NCI-H82 (cell line): ENCODE results near the gene C3orf52.
"Not testable (repeated sequence)": the region's sequence is repeated elsewhere in the genome, so short reads cannot be mapped to it uniquely, and the experiment has no call there.

Experiments
- DNase-seq: peaks from one replicate; lab custom pipeline; 2025; lab: John Stamatoyannopoulos, UW

The C3orf52 gene, protein sequence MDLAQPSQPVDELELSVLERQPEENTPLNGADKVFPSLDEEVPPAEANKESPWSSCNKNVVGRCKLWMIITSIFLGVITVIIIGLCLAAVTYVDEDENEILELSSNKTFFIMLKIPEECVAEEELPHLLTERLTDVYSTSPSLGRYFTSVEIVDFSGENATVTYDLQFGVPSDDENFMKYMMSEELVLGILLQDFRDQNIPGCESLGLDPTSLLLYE

DNA sequence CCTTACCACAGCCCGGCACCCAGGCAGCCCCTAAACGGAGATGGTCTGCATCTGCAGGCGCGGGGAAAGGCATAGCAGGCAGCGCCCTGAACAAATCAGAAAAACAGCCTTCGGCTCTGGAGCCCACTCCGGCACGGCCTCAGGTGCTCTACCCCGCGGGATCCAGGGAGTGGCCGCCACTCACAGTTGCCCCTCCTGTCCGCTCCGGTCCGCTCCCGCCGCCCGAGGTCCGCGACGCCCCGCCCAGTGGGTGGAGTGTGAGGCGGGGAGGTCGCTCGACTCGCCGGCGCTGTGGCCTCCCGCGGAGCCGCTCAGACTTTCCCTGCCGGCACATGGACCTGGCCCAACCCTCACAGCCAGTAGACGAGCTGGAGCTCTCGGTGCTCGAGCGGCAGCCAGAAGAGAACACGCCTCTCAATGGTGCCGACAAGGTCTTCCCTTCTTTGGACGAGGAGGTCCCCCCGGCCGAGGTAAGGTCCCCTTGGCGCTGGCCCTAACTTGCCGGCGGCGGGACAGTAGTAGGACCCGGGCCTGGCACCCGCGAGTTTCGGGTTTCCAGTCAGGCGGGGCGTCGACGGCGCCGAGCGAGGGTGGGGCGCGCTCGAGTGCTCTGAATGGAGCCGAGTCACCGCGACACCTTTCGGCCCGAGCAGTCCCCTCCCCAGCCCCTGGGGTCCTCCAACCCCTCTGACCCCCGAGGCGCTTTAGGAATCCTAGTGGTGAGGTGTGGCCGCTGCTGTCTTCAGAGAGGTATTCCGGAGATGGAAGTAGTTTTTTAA is at the start of gene C3orf52:
C3orf52 (plus strand) TSS at position 314 of the 779 bp plus-strand sequence; CDS start at position 333, 19 bp downstream.
- peak; percentile 90 for DNase-seq

DNA sequence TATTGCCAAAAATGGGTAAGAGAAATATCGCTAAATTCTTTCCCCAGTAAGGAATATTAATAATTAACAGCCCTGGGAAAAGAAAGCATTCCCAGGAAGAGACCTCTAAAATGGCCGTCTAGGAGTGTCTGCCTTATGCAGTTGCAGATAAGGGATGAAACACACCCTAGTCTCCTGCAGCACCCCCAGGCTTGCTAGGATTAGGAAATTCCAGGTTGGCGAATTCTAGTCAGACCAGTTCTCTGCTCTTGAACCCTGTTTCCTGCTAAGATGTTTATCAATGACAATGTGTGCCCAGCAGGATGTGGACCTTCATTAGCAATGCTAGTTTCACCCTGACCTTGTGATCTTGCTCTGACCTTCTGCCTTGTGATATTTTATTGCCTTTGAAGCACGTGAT is 49.0 kb upstream of the C3orf52 start:
- DNase-seq: not testable (repeated sequence)

DNA sequence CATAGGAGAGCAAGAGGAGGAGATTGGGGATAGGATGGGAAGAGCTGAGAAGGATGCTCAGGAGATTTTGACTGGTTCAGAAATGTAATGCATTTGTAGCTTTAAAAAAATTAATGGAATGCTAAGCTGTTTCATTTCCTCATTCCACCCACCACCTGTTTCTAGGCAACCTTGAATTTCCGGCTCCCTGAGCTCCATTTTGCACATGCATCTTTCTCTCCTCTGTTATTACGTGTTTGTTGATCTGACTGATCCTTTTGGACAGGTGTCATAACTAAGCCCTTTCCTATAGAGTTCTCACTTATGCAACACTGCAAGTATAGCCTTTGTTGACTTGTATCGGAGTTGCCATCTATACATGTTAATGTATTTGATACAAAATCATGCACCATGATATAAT is 47.3 kb upstream of the C3orf52 start:
- no peak for DNase-seq

DNA sequence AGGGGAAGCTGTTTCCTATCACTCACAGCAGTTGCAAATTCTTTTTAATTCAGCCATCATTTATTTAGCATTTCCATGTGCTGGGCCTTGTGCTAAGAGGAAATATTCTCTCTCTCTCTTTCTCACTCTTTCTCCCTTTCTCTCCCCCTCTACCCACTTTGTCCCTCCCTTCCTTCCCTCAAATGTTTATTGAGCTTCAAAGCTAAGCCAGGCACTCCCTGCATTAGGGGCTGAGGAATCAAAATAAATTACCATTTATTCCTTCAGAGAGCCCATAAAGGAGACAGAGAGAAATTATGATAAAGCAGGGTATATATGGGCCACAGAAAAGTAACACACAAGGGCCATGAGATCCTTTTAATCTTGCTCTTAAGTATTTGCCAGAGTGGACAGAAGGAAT is 44.9 kb upstream of the C3orf52 start:
- DNase-seq: no peak

DNA sequence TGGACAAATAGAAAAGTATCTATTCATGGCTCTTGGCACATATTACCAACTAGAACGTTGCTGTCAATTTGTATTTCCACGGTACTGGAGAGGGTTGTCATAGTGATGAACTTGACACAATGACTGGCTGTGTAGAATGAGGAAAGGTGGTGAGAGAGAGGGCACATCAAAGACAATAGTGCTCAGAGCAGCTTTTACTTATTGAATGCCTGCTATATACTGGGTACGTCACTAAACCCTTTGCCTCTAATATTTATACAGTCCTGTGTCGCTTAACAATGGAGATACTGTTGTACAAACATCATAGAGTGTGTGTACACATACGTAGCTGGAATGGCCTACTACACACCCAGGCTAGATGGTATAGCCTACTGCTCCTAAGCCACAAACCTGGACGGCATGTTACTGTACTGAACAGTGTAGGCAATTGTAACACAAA is 43.3 kb upstream of the C3orf52 start:
- DNase-seq: no peak

DNA sequence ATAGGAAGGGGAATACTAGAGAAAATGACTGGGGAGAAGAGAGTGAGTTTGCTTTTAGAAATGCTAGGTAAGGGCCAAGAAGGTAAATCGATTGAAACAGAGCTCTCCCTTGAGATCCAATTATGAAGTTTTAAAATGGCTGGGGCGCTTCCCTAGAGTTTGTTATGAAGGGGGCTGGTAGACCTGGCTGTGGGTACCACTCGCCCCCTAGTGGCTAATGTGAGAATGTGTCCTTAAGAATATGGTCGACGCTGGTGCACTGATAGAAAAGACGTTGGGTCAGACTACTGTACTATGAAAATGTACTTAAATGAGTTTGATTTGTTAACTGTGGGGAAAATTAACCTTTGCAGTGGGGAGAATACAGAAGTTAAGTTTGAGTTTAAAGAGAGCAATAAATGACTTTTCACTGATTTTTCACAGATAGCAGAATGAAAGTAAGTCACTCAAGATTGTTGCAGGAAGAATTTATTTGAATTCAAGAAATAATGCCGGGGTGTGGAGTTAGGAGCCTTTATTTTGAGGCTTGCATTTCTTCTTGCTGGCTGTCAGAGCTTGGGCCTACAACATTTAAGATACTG is 42.5 kb upstream of the C3orf52 start:
- peak; percentile 98 for DNase-seq

DNA sequence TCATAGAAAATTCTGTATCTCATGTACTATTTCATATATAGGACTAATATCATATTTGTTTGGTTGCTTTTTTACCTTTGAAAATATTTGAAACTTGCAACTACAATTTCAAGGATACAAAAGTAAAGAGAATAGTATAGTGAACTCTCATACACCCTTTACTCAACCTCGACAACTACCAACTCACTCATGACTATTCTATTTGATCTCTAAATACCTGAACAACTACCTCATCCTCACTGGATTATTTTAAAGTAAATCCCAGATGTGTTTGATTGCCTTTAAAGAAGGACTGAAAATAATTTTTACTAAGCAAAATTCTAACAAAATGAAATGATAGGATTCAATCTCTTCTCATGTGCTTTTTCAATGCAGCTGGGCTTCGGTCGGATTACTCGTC is 39.6 kb upstream of the C3orf52 start:
- no peak for DNase-seq

DNA sequence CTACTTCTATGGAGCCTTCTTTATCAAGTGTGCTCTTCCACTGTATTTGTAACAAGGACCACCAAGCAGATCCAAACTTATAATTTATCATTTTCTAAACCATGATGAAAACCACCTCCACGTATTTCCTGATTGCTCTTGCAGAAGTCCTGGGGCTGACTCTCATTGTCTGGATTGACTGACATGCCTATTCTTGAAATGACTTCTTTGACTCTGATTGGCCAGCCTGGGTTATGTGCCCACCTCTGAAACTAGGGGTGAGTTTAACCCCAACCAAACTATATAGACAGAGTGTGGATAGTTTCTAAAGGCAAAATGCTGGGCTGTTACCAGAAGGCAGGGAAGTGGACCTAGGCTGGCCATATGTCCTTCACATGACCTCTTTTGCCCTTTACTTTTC is 38.9 kb upstream of the C3orf52 start:
- DNase-seq: no peak

DNA sequence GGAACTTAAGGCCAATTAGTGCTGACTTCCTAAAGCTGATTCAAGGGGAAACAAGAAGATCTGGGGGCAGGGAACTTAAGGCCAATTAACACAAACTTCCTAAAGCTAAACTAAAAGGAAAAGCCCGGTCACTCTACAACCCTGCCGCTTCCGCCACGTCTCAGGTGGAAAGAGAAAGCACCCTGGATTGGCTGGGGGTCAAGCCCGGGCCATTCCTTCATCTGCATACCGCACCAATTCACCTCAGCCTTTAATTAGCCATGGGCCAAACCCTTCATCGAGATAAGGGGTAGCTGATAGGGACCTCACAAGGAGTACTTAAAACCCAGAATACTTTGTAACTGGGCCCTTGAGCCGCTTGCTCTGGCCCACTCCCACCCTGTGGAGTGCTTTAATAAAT is 37.3 kb upstream of the C3orf52 start:
- no peak for DNase-seq

DNA sequence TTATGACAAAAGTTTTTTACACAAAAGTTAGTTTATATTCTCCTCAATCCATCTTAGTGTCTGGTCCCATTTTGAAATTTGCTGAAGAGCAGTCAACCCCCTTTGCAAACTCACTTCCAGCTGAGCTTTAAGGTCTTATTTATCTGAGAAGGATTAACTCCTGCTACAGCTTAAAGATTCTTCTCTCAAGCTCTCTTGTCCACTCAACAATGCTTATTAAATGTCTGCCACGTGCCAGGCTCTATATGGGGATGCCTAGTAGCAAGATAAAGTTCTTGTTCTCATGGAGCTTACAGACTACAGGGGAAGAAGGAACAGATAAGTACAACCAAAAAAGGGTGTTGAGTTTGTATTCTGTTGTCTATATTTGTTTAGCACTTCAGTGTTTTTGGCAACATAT is 33.0 kb upstream of the C3orf52 start:
- peak; percentile 85 for DNase-seq

DNA sequence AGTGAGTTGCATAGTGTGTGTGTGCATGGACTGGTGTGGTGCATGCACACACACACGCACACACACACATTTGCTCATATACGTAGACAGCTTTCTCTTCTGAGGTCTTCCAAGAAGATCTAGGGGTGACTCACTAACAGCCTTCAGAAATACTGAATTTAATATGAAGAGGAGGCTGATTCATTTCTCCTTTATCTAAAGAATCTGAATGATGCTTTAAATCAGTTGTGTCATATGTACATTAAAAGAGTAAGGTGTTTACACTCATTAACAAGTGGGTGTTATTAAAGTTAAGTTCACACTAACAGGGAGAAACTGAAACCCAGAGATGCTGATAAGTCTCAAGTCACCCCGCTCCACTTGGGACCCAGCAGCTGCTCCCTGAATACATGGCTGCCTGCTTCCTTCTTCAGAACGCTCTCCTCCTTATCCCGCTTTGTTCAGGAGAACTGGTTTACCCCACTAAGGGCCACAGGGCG is 29.7 kb upstream of the C3orf52 start:
- no peak for DNase-seq

DNA sequence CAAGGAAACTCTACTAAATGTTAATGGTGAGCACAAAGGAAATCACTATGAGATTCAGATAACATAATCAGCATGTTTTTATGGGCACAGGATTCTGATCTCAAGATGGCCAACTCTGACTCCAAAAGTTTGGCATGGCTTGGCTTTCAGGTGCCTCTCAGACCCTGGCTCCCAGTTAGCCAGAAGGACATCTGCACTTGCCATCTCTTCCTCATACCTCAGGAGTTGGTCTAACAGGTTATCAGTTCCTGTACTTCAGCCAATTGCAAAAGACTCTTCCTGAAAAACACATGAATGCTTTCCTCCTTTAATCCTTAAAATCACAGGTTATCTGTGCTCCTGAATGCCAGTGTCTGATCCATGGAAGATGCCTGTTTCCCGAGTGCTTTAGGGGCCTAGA is 26.7 kb upstream of the C3orf52 start:
- DNase-seq: no peak

DNA sequence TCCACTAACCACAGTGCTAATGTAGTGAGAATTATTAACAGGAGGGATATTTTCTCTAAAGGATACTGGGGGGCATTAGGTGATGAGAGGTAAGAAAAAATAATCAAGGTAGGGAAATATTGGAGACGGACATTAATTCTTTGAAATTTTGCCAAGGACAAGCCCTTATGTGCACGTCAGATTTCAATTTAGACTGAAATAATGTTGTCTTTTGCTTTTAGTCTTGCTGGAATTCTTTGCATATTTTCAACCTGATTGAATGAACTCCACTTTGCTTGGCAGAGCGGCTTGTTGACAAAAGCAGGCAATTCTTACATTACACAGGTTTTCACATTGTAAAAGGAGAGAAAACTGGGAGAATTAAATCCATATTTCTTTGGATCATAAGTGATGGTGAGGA is 25.0 kb upstream of the C3orf52 start:
- DNase-seq: no peak

DNA sequence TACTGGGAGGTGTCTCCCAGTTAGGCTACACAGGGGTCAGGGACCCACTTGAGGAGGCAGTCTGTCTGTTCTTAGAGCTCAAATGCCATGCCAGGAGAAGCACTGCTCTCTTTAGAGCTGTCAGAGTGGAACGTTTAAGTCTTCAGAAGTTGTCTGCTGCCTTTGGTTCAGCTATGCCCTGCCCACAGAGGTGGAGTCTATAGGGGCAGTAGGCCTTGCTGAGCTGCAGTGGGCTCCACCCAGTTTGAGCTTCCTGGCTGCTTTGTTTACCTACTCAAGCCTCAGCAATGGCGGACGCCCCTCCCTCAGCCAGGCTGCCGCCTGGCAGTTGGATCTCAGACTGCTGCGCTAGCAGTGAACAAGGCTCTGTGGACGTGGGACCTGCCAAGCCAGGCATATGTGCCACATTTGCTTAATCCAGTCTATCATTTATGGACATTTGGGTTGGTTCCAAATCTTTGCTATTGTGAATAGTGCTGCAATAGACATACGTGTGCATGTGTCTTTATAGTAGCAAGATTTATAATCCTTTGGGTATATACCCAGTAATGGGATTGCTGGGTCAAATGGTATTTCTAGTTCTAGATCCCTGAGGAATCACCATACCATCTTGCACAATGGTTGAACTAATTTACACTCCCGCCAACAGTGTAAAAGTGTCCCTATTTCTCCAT is 13.7 kb upstream of the C3orf52 start:
- DNase-seq: not testable (repeated sequence)

DNA sequence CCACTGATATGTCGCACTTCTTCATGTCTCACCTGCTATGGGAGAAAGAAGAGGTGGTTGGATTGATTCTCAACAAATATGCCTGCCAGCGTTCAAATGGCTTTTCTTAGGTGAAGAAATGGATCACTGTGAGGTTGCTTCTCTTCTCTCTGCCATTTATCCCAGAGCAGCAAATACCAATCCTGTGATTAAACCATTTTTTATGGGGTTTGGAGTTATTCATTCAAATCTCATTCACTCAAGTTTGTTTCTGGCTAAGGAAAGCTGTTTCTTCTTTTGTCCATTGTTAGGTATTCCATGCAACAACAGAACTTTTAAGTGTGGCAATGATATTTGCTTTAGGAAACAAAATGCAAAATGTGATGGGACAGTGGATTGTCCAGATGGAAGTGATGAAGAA is 12.2 kb upstream of the C3orf52 start:
- no peak for DNase-seq

DNA sequence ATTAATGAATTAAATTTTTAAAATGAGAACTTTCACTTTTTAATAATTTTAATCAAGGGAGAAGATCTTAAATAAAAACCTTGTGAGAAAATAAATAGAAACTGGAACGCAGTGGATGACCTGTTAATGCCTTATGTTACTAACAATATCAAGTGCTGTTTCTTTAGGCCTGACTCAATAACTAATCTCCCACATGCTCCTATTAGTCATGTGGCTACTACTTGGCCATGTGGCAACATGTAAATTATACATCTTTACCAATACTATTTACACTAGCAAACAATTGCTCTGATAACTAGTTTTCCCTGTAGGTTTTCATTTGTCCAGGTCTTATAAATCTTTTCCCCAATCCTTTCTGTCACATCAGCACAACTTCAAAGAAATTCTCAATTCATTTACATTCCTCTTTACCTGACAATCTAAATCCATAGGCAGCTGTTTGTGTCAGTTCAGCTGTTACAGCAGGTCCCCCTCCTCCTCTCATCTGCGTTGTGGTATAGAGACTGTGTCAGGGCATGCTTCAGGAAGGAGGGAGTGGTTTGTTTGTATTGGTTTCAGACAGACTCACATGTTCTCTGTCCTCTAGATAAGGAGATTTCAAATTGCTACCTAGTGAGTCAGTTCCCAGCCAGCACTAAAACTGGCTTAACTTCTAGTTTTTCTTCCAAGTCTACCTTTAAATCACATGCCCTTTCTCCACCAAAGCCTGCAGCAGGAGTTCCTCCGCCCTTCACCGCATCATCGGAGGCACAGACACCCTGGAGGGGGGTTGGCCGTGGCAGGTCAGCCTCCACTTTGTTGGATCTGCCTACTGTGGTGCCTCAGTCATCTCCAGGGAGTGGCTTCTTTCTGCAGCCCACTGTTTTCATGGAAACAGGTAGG is 11.3 kb upstream of the C3orf52 start:
- peak; percentile 83 for DNase-seq

DNA sequence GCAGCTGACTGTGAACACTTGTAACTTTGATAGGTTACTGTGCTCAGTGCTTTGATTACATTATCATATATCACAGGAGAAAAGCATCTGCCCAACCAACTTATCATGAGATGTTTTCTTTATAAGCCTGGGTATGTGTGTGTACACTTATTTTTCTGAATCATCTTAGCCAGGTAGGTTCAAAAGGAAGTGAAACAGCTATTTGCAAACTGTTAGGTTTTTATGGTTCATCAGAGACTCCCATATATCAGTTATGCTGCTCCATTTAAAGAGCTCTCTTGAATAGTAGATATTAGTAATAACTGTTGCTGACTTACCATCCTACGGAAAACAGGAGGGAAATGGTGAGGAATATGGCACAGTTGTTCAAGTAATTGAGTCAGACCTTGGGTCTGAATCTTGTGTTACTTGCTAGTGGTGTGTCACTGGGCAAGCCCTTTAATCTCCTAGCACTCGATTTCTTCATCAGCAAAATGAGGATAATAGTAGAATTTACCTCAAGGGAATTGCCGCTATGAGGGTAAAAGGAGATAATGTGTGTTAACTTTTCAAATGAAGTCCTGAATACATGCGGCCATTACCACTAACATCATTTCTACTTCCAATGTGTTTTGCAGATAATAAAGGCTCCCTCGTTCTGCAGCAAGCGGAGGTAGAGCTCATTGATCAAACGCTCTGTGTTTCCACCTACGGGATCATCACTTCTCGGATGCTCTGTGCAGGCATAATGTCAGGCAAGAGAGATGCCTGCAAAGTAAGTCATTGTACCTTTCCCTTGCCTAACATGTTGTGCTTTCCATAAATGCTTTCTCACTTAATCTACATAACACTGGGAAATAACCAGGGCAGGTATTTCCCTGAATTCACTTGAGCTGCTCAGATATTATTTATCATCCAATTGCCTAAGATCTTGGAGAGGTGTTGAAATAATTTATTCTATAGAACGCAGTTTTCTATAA is 7.8 kb upstream of the C3orf52 start:
- DNase-seq: no peak

DNA sequence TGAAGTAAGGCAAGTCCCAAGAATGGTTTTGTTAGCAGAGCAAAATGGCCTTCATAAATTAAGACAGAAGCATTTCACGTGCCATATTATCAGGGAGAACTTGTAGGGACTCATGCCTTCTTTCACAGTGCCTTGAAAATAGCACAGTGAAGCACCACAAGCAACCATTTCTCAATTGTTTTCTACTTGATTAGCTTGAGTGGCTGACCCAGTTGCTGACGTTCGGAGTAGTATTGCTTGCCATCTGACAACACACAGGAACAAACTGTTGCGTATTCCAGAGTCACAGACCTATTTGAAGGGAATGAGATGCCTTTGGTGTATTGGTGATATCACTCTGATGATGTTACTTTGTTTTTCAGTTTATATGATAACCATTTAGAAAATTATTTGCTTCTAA is 3.0 kb upstream of the C3orf52 start:
- no peak for DNase-seq

DNA sequence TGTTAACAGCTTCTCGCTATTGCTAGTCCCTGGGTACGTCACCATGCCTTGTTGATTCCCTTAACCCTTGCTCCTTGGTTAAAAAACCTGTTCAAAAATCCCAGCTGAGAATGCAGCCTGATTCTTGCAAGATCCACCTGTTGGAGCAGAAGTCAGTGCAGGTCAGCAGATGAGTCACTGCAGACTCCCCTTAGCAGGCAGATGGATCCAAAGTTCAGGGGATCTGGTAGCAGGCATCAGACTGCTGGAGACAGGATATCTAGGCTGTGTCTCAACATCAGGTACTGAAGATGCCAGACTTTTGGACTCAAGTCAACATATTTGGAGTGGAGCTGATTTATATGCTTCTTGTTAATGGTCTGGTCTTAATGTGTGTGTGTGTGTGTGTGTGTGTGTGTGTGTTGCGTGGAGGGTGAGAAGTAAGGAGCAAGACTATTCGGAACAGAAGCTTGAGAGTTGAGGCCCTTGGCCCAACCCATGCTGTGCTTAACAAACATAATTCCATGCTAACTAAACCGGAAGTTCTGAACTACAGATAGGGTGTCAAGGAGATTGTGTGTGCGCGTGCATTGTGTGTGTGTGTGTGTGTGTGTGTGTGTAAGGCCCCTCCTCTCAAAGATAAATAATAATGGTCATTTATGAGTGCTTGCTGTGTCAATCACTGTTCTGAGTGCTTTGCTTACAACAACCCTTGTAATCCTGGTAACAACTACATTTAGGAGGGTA is 1.0 kb upstream of the C3orf52 start:
- DNase-seq: peak; percentile 14

DNA sequence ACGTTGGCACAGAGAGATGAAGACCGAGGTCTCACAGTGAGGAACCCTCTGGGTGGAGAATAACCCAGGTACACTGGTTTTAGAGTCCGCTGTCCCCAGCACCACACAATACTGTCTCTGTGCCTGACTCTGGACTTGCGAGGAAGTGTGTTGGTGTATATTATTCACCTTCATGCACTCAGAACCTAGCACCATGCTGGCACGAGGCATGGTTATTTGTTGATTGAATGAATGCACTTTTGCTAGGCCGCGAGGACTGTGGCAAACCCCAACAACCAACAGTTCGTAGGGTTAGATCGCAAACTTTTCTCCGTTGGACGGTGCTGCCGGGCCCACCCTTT is 484 bp upstream of the C3orf52 start:
- no peak for DNase-seq
